ENCODE measurements around the gene MGLL.

MGLL gene

GRCh38 chr3:127693336-127693843 is 128.9 kb downstream of the MGLL start:
- ATAC-seq (ENCODE audit: low read depth) (no peak), DNase-seq (ENCODE audit: low spot score in 2 of 2) (no peak)
- H3K27me3 Mint-ChIP-seq, result peaks cover 2% of the 10 kb centered on the region
- H3K27ac Mint-ChIP-seq, result no peak overlapping the region
- peaks cover 23% of the 10 kb centered on the region for H3K4me1 Mint-ChIP-seq
- no peaks in the 10 kb centered on the region for H3K36me3 Mint-ChIP-seq
- H3K9me3 Mint-ChIP-seq, result no peaks in the 10 kb centered on the region
- no peak overlapping the region for H3K4me3 Mint-ChIP-seq

DNA sequence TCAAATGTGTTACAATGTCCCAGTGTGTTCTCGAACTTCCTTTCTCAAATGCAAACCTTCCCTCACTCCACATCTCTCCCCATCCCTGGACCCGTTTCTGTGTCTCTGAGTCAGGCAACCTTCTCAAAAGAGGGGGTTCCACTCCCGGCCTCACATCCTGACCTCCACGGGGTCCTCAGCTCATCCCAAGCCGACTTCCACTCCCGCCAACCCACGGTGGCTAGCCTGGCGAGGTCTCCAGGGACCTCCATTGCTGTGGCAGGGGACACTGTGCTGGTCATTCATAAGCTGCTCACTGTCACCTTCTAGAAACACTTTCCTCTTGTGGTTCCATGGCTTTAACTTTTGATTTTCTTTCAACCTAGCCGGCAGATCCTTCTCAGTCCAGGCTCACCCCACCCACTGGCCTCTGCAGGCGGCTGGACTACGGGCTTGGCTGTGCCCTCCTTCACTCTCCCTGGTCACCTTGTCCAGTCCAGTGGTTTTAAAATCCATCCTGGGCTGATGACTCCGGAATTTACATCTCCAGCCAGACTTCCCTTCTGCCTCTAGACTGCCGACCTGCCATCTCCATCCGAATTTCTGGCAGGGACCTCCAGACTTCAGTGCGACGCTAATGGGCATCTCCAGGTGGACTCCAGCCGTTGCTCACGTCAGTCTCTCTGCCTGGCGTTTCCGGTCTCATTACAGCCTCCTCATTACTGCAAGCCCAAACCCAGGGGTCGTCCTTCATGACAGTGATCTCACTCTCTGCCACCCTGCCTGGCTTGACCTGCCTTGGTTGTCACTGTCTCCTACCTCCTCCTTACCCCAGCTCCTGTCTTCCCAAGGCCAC is 129.6 kb downstream of the MGLL start:
- Mint-ChIP-seq H3K27ac (no peak overlapping the region), H3K27me3 (peaks cover 2% of the 10 kb centered on the region), H3K9me3 (no peaks in the 10 kb centered on the region), H3K4me3 (peak overlapping the region; percentile 7), H3K4me1 (peaks cover 21% of the 10 kb centered on the region), H3K36me3 (no peaks in the 10 kb centered on the region)
- ATAC-seq (ENCODE audit: low read depth) (no peak), DNase-seq (ENCODE audit: low spot score in 2 of 2) (no peak)

DNA sequence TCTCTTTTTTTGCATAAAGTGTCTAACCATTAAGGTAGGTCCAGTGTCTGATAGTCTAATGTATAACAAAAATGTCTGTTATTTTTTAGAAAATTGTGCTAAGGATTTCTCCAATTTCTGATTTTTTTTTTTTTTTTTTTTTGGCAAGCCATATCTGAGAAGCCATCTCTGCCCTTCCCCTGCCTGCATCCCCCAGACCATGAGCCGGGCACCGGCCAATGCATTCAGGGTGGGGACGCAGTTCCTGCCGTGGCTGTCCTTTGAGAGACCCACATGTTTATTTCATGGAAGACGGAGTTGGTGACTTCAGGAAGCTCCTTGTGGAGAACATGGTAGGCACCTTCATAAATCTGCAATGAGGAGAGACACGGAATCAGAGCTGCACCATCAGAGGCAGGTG is 130.3 kb downstream of the MGLL start:
- Mint-ChIP-seq H3K36me3 (no peaks in the 10 kb centered on the region), H3K9me3 (no peaks in the 10 kb centered on the region), H3K27me3 (peaks cover 2% of the 10 kb centered on the region), H3K4me1 (peaks cover 18% of the 10 kb centered on the region), H3K27ac (no peak overlapping the region), H3K4me3 (no peak overlapping the region)
- no peak for DNase-seq (ENCODE audit: low spot score in 2 of 2)
- ATAC-seq (ENCODE audit: low read depth), result no peak

DNA sequence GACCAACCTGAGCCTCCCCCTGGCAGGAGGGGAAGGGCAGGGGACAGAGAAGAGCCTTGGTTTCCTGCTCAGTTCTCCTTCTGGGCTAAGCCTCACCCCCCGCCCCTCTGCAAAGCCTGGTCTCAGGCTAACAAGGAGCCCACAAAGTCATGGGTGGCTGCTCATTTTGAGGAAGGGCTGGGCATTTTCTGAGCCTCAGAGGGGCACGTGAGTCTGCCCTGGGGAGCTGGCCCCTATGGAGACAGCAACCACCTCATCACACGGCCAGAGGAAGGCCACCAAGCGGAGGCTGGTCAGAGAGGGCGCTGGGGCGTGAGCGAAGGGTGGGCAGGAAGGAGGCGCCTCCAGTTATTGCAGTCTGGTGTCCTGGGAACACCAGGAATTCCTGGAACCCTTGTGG is 130.8 kb downstream of the MGLL start:
- DNase-seq (ENCODE audit: low spot score in 2 of 2) (no peak), ATAC-seq (ENCODE audit: low read depth) (peak; percentile 27)
- H3K27me3 Mint-ChIP-seq, result peaks cover 2% of the 10 kb centered on the region
- no peak overlapping the region for H3K4me3 Mint-ChIP-seq
- peaks cover 18% of the 10 kb centered on the region for H3K4me1 Mint-ChIP-seq
- H3K36me3 Mint-ChIP-seq, result no peaks in the 10 kb centered on the region
- no peaks in the 10 kb centered on the region for H3K9me3 Mint-ChIP-seq
- H3K27ac Mint-ChIP-seq, result no peak overlapping the region

DNA sequence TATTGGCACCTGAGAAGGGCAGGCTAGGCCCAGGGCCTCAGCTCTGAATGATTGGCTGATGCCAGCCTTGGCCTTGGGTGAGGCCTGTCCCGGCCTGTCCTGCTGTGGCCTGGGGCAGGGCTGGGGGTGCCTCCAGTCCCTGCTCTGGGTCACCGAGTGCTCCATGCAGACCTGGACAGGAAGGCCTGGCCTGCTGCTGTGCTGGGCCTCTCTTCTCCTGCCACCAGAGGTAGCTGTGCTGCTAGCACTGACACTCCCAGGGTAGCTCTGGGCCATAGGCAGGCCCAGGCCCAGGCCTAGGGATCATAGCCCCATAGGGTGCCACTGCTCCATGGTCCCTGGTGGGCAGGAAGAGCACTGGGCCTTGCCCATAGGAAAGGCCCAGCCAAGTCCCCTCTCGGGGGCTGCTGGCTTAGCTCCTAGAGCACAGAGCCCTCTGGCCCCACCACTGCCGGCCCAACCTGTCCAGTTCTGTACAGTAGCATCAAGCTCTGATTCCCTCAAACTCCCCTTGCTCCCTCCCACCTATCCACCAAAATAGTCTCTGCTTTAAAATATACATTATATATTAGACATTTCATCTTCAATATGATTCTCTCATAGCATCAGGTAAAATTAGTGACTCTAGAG is 131.4 kb downstream of the MGLL start:
- Mint-ChIP-seq H3K4me3 (no peak overlapping the region), H3K27ac (no peak overlapping the region), H3K4me1 (peaks cover 15% of the 10 kb centered on the region), H3K9me3 (no peaks in the 10 kb centered on the region), H3K36me3 (no peaks in the 10 kb centered on the region), H3K27me3 (no peaks in the 10 kb centered on the region)
- ATAC-seq (ENCODE audit: low read depth) (peak; percentile 67), DNase-seq (ENCODE audit: low spot score in 2 of 2) (no peak)

DNA sequence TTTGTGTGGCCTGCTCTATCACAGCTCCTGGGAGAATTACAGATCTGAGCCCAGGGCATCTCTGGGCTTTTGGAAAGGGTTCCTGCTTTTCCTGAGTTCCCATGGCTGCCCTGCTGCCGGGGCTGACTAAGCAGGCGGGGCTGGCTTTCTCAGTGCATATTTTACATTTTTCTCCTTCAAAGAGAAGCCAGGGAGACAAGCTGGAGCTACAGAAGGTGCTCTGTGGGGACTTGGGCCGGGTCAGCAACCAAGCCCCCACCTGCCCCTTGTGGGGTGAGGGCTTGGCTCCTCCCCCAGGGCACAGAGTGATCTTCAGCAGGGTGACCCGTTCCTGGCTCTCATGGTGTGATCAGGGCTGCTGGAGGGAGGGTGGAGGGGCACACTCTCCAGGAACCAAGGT is 132.2 kb downstream of the MGLL start:
- H3K27ac Mint-ChIP-seq, result no peak overlapping the region
- H3K36me3 Mint-ChIP-seq, result no peaks in the 10 kb centered on the region
- peaks cover 15% of the 10 kb centered on the region for H3K4me1 Mint-ChIP-seq
- no peak overlapping the region for H3K4me3 Mint-ChIP-seq
- no peak for ATAC-seq (ENCODE audit: low read depth)
- no peaks in the 10 kb centered on the region for H3K27me3 Mint-ChIP-seq
- H3K9me3 Mint-ChIP-seq, result no peaks in the 10 kb centered on the region
- DNase-seq (ENCODE audit: low spot score in 2 of 2), result no peak

DNA sequence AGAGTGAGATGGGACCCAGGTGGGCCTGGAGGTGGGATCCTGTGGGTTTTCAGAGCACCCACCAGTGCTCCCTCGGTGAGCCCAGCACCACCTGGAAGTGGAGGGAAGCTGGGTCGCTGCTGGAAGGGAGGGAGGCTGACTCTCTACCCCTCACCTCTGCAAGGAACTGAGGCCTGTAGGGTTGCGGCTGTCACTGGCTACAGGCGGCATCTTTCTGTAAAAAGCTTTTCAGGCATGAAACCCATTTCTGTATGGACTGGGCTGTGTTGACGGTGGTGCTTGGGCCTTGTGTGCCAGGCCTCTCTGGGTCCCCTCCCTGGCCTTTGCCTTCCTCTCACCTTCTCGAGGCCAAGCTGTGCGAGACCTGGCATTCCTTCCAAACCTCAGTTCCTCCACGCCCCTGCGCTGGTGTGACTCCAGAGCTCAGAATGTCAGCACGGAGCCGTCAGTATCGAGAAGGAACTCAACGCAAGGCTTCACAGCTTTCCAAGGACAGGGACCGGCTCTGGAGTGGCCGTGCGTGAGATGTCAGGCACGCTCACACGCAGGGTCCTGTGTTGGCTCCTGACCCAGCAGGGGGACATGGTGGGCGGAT is 133.0 kb downstream of the MGLL start:
- Mint-ChIP-seq H3K36me3 (no peaks in the 10 kb centered on the region), H3K4me3 (no peak overlapping the region), H3K9me3 (no peaks in the 10 kb centered on the region), H3K27me3 (no peaks in the 10 kb centered on the region), H3K4me1 (peaks cover 13% of the 10 kb centered on the region), H3K27ac (no peak overlapping the region)
- DNase-seq (ENCODE audit: low spot score in 2 of 2) (no peak), ATAC-seq (ENCODE audit: low read depth) (no peak)

DNA sequence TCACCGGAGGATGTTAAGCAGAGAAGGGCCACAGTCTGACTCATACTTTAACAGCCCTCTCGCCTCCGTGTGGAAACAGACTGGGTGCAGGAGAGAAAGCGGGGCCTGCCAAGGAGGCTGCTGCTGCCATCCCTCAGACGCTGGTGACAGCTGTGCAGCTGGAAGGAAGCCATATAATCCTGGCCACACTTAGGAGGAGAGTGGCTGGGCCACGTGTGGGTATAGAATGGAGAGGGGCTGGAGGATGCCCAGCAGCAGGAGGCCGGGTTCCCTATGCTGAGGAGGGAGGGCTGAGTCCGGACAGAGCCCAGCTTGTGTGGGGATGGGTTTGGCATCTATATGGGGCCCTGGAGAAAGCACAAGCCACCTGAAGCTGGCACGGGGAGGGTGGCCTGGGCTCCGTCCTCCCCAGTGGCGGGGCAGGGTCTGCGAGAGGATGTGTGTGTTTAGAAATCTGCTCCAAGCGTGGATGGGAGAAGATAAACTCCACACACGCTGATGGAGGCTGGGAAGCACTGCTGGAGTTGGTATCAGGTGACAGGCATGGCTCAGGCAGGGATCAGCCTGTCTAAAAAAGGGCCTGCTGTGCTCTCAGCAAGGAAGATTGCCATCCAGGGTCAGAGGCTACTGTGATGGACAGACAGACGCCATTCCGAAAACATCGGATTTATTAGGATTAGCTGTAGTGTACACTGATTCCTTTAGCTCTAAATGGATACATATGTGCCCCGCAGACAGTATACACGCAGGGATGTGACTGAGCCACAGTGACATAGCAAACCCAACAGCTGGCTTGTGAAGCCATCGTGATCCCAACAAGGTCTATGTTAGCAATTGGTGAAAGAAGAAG is 133.7 kb downstream of the MGLL start:
- no peak overlapping the region for H3K27ac Mint-ChIP-seq

DNA sequence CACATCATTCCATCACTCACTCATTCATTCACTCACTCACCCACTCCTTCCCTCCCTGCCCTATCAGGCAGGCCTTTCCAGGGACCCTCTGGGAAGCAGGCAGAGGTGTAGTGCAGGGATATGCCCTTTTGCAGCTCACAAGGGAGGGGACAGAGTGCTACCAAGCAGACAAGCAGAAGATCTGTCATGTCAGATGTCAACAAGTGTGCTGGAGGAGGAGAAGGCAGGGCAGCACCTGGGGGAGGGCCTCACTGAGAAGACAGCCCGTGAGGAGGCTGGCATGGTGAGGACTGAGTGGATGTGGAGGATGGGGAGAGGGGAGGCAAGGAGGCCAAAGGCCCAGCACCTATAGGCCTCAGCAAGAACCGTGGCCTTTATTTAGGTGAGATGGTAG is 134.3 kb downstream of the MGLL start:
- ATAC-seq (ENCODE audit: low read depth) (no peak), DNase-seq (ENCODE audit: low spot score in 2 of 2) (no peak)
- peaks cover 10% of the 10 kb centered on the region for H3K4me1 Mint-ChIP-seq
- no peaks in the 10 kb centered on the region for H3K36me3 Mint-ChIP-seq
- H3K27me3 Mint-ChIP-seq, result no peaks in the 10 kb centered on the region
- H3K9me3 Mint-ChIP-seq, result no peaks in the 10 kb centered on the region
- no peak overlapping the region for H3K27ac Mint-ChIP-seq
- no peak overlapping the region for H3K4me3 Mint-ChIP-seq

More for the DNA sequence above, 133.7 kb downstream of the MGLL start:
- H3K27me3 Mint-ChIP-seq, result no peaks in the 10 kb centered on the region
- H3K36me3 Mint-ChIP-seq, result no peaks in the 10 kb centered on the region
- H3K9me3 Mint-ChIP-seq, result no peaks in the 10 kb centered on the region
- no peak for DNase-seq (ENCODE audit: low spot score in 2 of 2)
- H3K4me3 Mint-ChIP-seq, result no peak overlapping the region
- H3K4me1 Mint-ChIP-seq, result peaks cover 13% of the 10 kb centered on the region
- no peak for ATAC-seq (ENCODE audit: low read depth)

DNA sequence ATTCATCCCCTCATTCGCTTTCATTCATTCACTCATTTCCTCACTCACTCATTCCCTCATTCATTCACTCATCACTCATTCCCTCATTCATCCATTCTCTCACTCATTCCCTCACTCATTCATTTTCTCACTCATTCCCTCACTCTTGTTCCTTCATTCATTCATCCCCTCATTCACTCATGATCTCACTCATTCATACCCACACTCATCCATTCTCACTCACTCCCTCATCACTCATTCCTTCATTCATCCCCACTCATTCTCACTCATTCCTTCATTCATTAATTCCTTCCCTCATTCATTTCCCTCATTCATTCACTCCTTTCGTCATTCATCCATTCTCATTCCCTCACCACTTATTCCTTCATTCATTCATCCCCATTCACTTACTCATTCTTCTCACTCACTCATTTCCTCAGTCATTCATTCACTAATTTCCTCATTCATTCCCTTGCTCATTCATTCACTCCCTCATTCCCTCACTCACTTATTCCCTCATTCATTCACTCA is 135.0 kb downstream of the MGLL start:
- H3K4me3 Mint-ChIP-seq, result no peak overlapping the region
- peaks cover 1% of the 10 kb centered on the region for H3K36me3 Mint-ChIP-seq
- H3K9me3 Mint-ChIP-seq, result peaks cover 1% of the 10 kb centered on the region
- H3K27ac Mint-ChIP-seq, result no peak overlapping the region
- ATAC-seq (ENCODE audit: low read depth) (no peak), DNase-seq (ENCODE audit: low spot score in 2 of 2) (no peak)
- no peaks in the 10 kb centered on the region for H3K27me3 Mint-ChIP-seq
- peaks cover 6% of the 10 kb centered on the region for H3K4me1 Mint-ChIP-seq

- H3K27ac Mint-ChIP-seq, result no peak overlapping the region
- peaks cover 7% of the 10 kb centered on the region for H3K4me1 Mint-ChIP-seq
- no peak overlapping the region for H3K4me3 Mint-ChIP-seq
- no peaks in the 10 kb centered on the region for H3K27me3 Mint-ChIP-seq
- DNase-seq (ENCODE audit: low spot score in 2 of 2), result no peak
- H3K9me3 Mint-ChIP-seq, result peaks cover 2% of the 10 kb centered on the region
- ATAC-seq (ENCODE audit: low read depth), result no peak
- peaks cover 2% of the 10 kb centered on the region for H3K36me3 Mint-ChIP-seq
Measured at GRCh38 chr3:127686512-127686894, 135.8 kb downstream of the MGLL start.

DNA sequence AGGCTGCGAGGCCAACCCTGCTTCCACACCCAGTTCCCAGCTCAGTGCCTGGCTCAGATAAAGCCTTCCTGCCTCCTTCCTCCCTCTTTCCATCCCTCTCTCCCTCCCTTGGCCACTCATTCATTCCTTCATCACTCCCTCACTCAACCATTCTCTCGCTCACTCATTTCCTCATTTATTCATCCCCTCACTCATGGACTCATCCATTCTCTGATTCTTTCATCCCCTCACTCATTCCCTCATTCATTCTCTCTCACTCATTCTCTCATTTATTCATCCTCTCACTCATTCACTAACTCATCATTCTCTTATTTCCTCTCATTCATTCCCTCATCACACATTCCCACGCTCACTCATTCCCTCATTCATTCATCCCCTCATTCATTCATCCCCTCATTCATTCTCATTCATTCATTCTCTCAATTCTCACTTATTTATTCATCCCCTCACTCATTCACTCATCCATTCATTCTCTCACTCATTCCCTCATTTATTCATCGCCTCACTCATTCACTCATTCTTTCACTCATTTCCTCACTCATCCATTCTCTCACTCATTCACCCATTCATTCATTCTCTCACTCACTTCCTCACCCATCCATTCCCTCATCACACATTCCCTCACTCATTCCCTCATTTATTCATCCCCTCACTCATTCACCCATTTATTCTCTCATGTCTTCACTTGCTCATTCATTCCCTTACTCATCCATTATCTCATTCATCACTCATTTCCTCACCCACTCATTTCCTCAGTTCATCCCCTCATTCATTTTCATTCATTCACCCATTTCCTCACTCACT is 136.4 kb downstream of the MGLL start:
- H3K36me3 Mint-ChIP-seq, result peaks cover 2% of the 10 kb centered on the region
- H3K9me3 Mint-ChIP-seq, result peaks cover 2% of the 10 kb centered on the region
- DNase-seq (ENCODE audit: low spot score in 2 of 2) (no peak), ATAC-seq (ENCODE audit: low read depth) (peak; percentile 12)
- no peak overlapping the region for H3K4me3 Mint-ChIP-seq
- H3K4me1 Mint-ChIP-seq, result peaks cover 10% of the 10 kb centered on the region
- H3K27ac Mint-ChIP-seq, result no peak overlapping the region
- no peaks in the 10 kb centered on the region for H3K27me3 Mint-ChIP-seq

Measured in memory B cell (primary cell).